IPS-18a (cell line): ENCODE measurements around the gene GFRA4.
"Not testable (repeated sequence)": the region's sequence is repeated elsewhere in the genome, so short reads cannot be mapped to it uniquely, and the experiment has no call there.

Experiments
- H3K27ac ChIP-seq: one replicate; pipeline ENCODE4 v1.5.1; 2013; ENCODE audit warnings: low read length
- H3K27me3 ChIP-seq: one replicate; pipeline ENCODE4 v1.6.1; 2013; ENCODE audit warnings: mild to moderate bottlenecking, low read length; ENCODE audit not compliant: control insufficient read depth, insufficient read depth
- H3K36me3 ChIP-seq: one replicate; pipeline ENCODE4 v1.6.1; 2013; ENCODE audit warnings: low read depth, low read length; ENCODE audit not compliant: control insufficient read depth
- H3K4me1 ChIP-seq: one replicate; pipeline ENCODE4 v1.6.1; 2013; ENCODE audit warnings: low read depth, low read length; ENCODE audit not compliant: control insufficient read depth
- H3K4me3 ChIP-seq: one replicate; pipeline ENCODE4 v1.5.1; 2013; ENCODE audit warnings: low read length
- H3K9ac ChIP-seq: one replicate; pipeline ENCODE4 v1.6.1; 2013; ENCODE audit warnings: mild to moderate bottlenecking, low read length, moderate library complexity
- H3K9me3 ChIP-seq: one replicate; pipeline ENCODE4 v1.6.1; 2013; ENCODE audit warnings: low read depth, low read length; ENCODE audit not compliant: control insufficient read depth

GFRA4 gene

GRCh38 chr20:3621111-3621510, 42.1 kb downstream of the GFRA4 start:
- no peaks in the 10 kb centered on the region for H3K36me3 ChIP-seq
- H3K4me3 ChIP-seq, result no peak overlapping the region
- H3K9ac ChIP-seq, result no peak overlapping the region
- H3K27me3 ChIP-seq, result no peaks in the 10 kb centered on the region
- no peak overlapping the region for H3K27ac ChIP-seq
- H3K4me1 ChIP-seq, result peaks cover 3% of the 10 kb centered on the region
- H3K9me3 ChIP-seq, result no peaks in the 10 kb centered on the region

- no peak overlapping the region for H3K27ac ChIP-seq
- H3K36me3 ChIP-seq, result no peaks in the 10 kb centered on the region
- H3K4me1 ChIP-seq, result peaks cover 5% of the 10 kb centered on the region
- H3K9me3 ChIP-seq, result no peaks in the 10 kb centered on the region
- H3K4me3 ChIP-seq, result no peak overlapping the region
- no peak overlapping the region for H3K9ac ChIP-seq
- H3K27me3 ChIP-seq, result no peaks in the 10 kb centered on the region
These were observed 46.9 kb downstream of the GFRA4 start for GRCh38 chr20:3616250-3616649.

GRCh38 chr20:3615171-3615840, 47.9 kb downstream of the GFRA4 start:
- H3K9me3 ChIP-seq, H3K4me1 ChIP-seq, H3K4me3 ChIP-seq, H3K36me3 ChIP-seq, H3K27me3 ChIP-seq, H3K27ac ChIP-seq, H3K9ac ChIP-seq: not testable (repeated sequence)

GRCh38 chr20:3614466-3614865, 48.7 kb downstream of the GFRA4 start:
- Histone ChIP-seq H3K36me3 (no peaks in the 10 kb centered on the region), H3K27ac (no peak overlapping the region), H3K4me1 (peaks cover 5% of the 10 kb centered on the region), H3K9me3 (no peaks in the 10 kb centered on the region), H3K4me3 (no peak overlapping the region), H3K9ac (no peak overlapping the region), H3K27me3 (no peaks in the 10 kb centered on the region)

GRCh38 chr20:3613821-3614440, 49.3 kb downstream of the GFRA4 start:
- Histone ChIP-seq H3K36me3 (no peaks in the 10 kb centered on the region), H3K27me3 (no peaks in the 10 kb centered on the region), H3K4me1 (peaks cover 5% of the 10 kb centered on the region), H3K4me3 (no peak overlapping the region), H3K27ac (no peak overlapping the region), H3K9ac (no peak overlapping the region), H3K9me3 (no peaks in the 10 kb centered on the region)

- Histone ChIP-seq H3K4me3 (no peak overlapping the region), H3K9ac (no peak overlapping the region), H3K4me1 (peaks cover 5% of the 10 kb centered on the region), H3K27ac (no peak overlapping the region), H3K9me3 (no peaks in the 10 kb centered on the region), H3K36me3 (no peaks in the 10 kb centered on the region), H3K27me3 (no peaks in the 10 kb centered on the region)
These were observed 50.2 kb downstream of the GFRA4 start for GRCh38 chr20:3612795-3613572.

- Histone ChIP-seq H3K36me3 (no peaks in the 10 kb centered on the region), H3K9ac (no peak overlapping the region), H3K4me1 (peaks cover 5% of the 10 kb centered on the region), H3K27ac (no peak overlapping the region), H3K27me3 (no peaks in the 10 kb centered on the region), H3K4me3 (no peak overlapping the region), H3K9me3 (no peaks in the 10 kb centered on the region)
These were observed 51.3 kb downstream of the GFRA4 start for GRCh38 chr20:3611901-3612300.
